GM20000 (cell line): ENCODE data around the gene KCNJ6.

Source experiments
- DNase-seq: peaks from one replicate; pipeline ENCODE4 v3.0.0; 2012; ENCODE audit warnings: low spot score
- CTCF ChIP-seq: IDR thresholded peaks from 2 replicates; pipeline ENCODE4 v1.5.1; 2012; ENCODE audit warnings: mild to moderate bottlenecking, control low read depth; ENCODE audit errors: extremely low read depth, missing control alignments

Gene KCNJ6

GRCh38 chr21:37803101-37803651 lies 113.1 kb downstream of the KCNJ6 start:
- no peak for TF ChIP-seq CTCF
- no peak for DNase-seq

- TF ChIP-seq CTCF, result no peak
- no peak for DNase-seq
These were observed 115.7 kb downstream of the KCNJ6 start for GRCh38 chr21:37800456-37801061.

- no peak for TF ChIP-seq CTCF
- DNase-seq, result no peak
These were observed 116.2 kb downstream of the KCNJ6 start for GRCh38 chr21:37800057-37800455.

- no peak for TF ChIP-seq CTCF
- DNase-seq, result no peak
These were observed 116.8 kb downstream of the KCNJ6 start for GRCh38 chr21:37799211-37800056.

GRCh38 chr21:37797403-37797802 lies 118.9 kb downstream of the KCNJ6 start:
- no peak for TF ChIP-seq CTCF

GRCh38 chr21:37796011-37796410 lies 120.2 kb downstream of the KCNJ6 start:
- DNase-seq, result no peak
- no peak for TF ChIP-seq CTCF

More at GRCh38 chr21:37797403-37797802, 118.9 kb downstream of the KCNJ6 start:
- no peak for DNase-seq

GRCh38 chr21:37793660-37794059 lies 122.6 kb downstream of the KCNJ6 start:
- DNase-seq, result no peak

More at GRCh38 chr21:37793660-37794059, 122.6 kb downstream of the KCNJ6 start:
- TF ChIP-seq CTCF, result no peak
